ENCODE data around the gene ITIH4. TPM values are rescaled to one million over a fixed set of nuclear protein-coding genes. Genes with fewer than 3 reads are reported as not detected.

ITIH4 gene
- total RNA-seq, 1 donor from 2014 or later = 9.8 TPM

- no peak for TF ChIP-seq CTCF (IDR thresholded peaks at IDR 0.05)
- Histone ChIP-seq H3K27ac (no peak overlapping the region), H3K27me3 (no peaks in the 10 kb centered on the region), H3K4me3 (no peak overlapping the region), H3K9me3 (no peaks in the 10 kb centered on the region), H3K4me1 (no peaks in the 10 kb centered on the region), H3K36me3 (peaks cover 0 to 14% of the 10 kb centered on the region in 2 donors)
- DNase-seq (ENCODE audit: low spot score in 2 of 2) = no peak
- intact Hi-C loops (cut with DNase I) = no loop called here
Observed at GRCh38 chr3:52816654-52817053, 13.8 kb downstream of the ITIH4 start.

GRCh38 chr3:52816199-52816598, 14.3 kb downstream of the ITIH4 start:
- no peak for TF ChIP-seq CTCF (IDR thresholded peaks at IDR 0.05)
- no peak overlapping the region for H3K4me3 ChIP-seq
- peaks cover 0 to 13% of the 10 kb centered on the region in 2 donors for H3K36me3 ChIP-seq
- H3K9me3 ChIP-seq = no peaks in the 10 kb centered on the region
- intact Hi-C loops (cut with DNase I) = no loop called here
- H3K4me1 ChIP-seq = no peaks in the 10 kb centered on the region
- H3K27me3 ChIP-seq = no peaks in the 10 kb centered on the region
- no peak overlapping the region for H3K27ac ChIP-seq
- no peak for DNase-seq (ENCODE audit: low spot score in 2 of 2)

- intact Hi-C loops (cut with DNase I) = no loop called here
- Histone ChIP-seq H3K9me3 (no peaks in the 10 kb centered on the region), H3K27ac (no peak overlapping the region), H3K4me3 (no peak overlapping the region), H3K27me3 (no peaks in the 10 kb centered on the region), H3K4me1 (no peaks in the 10 kb centered on the region), H3K36me3 (no peaks in the 10 kb centered on the region)
- no peak for DNase-seq (ENCODE audit: low spot score in 2 of 2)
- no peak for TF ChIP-seq CTCF (IDR thresholded peaks at IDR 0.05)
Observed at GRCh38 chr3:52813810-52814209, 16.7 kb downstream of the ITIH4 start.

GRCh38 chr3:52811452-52812011, 18.9 kb downstream of the ITIH4 start:
- Histone ChIP-seq H3K27ac (no peak overlapping the region), H3K27me3 (no peaks in the 10 kb centered on the region), H3K36me3 (no peaks in the 10 kb centered on the region), H3K4me1 (no peaks in the 10 kb centered on the region), H3K4me3 (no peak overlapping the region), H3K9me3 (no peaks in the 10 kb centered on the region)
- intact Hi-C loops (cut with DNase I) = no loop called here
- no peak for TF ChIP-seq CTCF (IDR thresholded peaks at IDR 0.05)
- no peak for DNase-seq (ENCODE audit: low spot score in 2 of 2)

GRCh38 chr3:52810923-52811322, 19.5 kb downstream of the ITIH4 start:
- no peak overlapping the region for H3K4me3 ChIP-seq
- TF ChIP-seq CTCF (IDR thresholded peaks at IDR 0.05) = no peak
- H3K4me1 ChIP-seq = no peaks in the 10 kb centered on the region
- no peaks in the 10 kb centered on the region for H3K36me3 ChIP-seq
- H3K27me3 ChIP-seq = no peaks in the 10 kb centered on the region
- no peaks in the 10 kb centered on the region for H3K9me3 ChIP-seq
- H3K27ac ChIP-seq = no peak overlapping the region
- DNase-seq (ENCODE audit: low spot score in 2 of 2) = no peak
- intact Hi-C loops (cut with DNase I) = no loop called here
